K562 (cell line): ENCODE data around the gene LCN1. TPM values are rescaled to one million over a fixed set of nuclear protein-coding genes. Genes with fewer than 3 reads are reported as not detected.
A peak's percentile ranks its signal among the peaks of the same experiment; 100 is the strongest.

Experiments
- ATAC-seq: fragments of 200-7000 bp; cut with Tn5 transposase; 3 replicates; pipeline ENCODE4 v1.9.1; 2020; ENCODE audit warnings: moderate library complexity
- BruUV-seq: library from RNA; stranded (reverse); fragments of 400-500 nt; replicated peaks from 2 replicates; lab custom pipeline; 2021; lab: Mats Ljungman, UMichigan
- CTCF ChIA-PET: fragments of 300-600 bp; formaldehyde crosslinking; extraction: SDS; loops from one replicate; lab custom pipeline; 2021; ENCODE audit warnings: low intra/inter-chr PET ratio; lab: Yijun Ruan, JAX
- POLR2A ChIA-PET: fragments of 300-600, 350-650 bp; sonication (Branson Sonifier 250); formaldehyde crosslinking; extraction: SDS; loops from one replicate; lab custom pipeline; 2021; ENCODE audit warnings: antibody characterized with exemption, inconsistent platforms; lab: Yijun Ruan, JAX
- DNase-seq, 4 experiments: peaks; one replicate each; pipeline versions ENCODE4 v3.0.0 to v3.0.0-alpha.2; 2011 to 2018; ENCODE audit warnings: low spot score in 3 of 4, mixed read lengths in 3 of 4; ENCODE audit errors: extremely low read depth in 1 of 4
- FAIRE-seq: peaks from 2 replicates; lab custom pipeline; 2011; peaks lifted over from hg19 to GRCh38; lab: Jason Lieb, UNC
- H2AFZ ChIP-seq: 2 replicates; pipeline ENCODE4 v1.6.0; 2011; ENCODE audit warnings: low read depth, low read length, control low read depth, inconsistent platforms
- H3K27ac ChIP-seq: fragments of 200-600 bp; 3 replicates; pipeline ENCODE4 v1.8.0; 2011; ENCODE audit warnings: low read depth, mild to moderate bottlenecking, control low read depth, inconsistent platforms, low read length, moderate library complexity, mixed read lengths; ENCODE audit errors: extremely low read depth
- H3K27me3 ChIP-seq, 2 experiments: fragments of 300-600 bp in 1 of 2; 2 replicates in 1 of 2; 3 replicates in 1 of 2; pipeline versions ENCODE4 v1.6.0 to v1.8.0; 2011; ENCODE audit warnings: inconsistent platforms in 2 of 2, low read length in 2 of 2, mild to moderate bottlenecking in 1 of 2, mixed read lengths in 1 of 2, moderate library complexity in 1 of 2; ENCODE audit not compliant: control insufficient read depth in 2 of 2, insufficient read depth in 2 of 2
- H3K36me3 ChIP-seq: fragments of 300-600 bp; 3 replicates; pipeline ENCODE4 v1.8.0; 2011; ENCODE audit warnings: mild to moderate bottlenecking, low read length, inconsistent platforms; ENCODE audit not compliant: control insufficient read depth, insufficient read depth
- H3K4me1 ChIP-seq, 2 experiments: fragments of 200-600 bp in 1 of 2; replicated peaks in 1 of 2; 2 replicates in 1 of 2; 3 replicates in 1 of 2; pipeline versions ENCODE4 v1.5.1 to v1.8.0; 2011; ENCODE audit warnings: inconsistent platforms in 2 of 2, low read length in 2 of 2, mild to moderate bottlenecking in 1 of 2, mixed read lengths in 1 of 2, moderate library complexity in 1 of 2; ENCODE audit not compliant: control insufficient read depth in 2 of 2, insufficient read depth in 2 of 2
- H3K4me2 ChIP-seq: 2 replicates; pipeline ENCODE4 v1.6.1; 2011; ENCODE audit warnings: low read length, control low read depth, inconsistent platforms, mixed read lengths; ENCODE audit not compliant: insufficient read depth
- H3K4me3 ChIP-seq: fragments of 200-600 bp; sonication (generic), shearing (Covaris generic); 2 replicates; pipeline ENCODE4 v1.5.1; 2016; ENCODE audit warnings: control low read depth, inconsistent platforms
- H3K79me2 ChIP-seq: fragments of 200-600 bp; 3 replicates; pipeline ENCODE4 v1.8.0; 2011; ENCODE audit warnings: low read length, inconsistent platforms; ENCODE audit not compliant: control insufficient read depth, insufficient read depth
- H3K9ac ChIP-seq, 2 experiments: 2 replicates each; pipeline versions ENCODE4 v1.6.0 to v1.6.1; 2011; ENCODE audit warnings: low read depth in 2 of 2, low read length in 2 of 2, control low read depth in 1 of 2, inconsistent platforms in 1 of 2, mild to moderate bottlenecking in 1 of 2, mixed read lengths in 1 of 2; ENCODE audit not compliant: insufficient read depth in 1 of 2
- H3K9me1 ChIP-seq: one replicate; pipeline ENCODE4 v1.6.0; 2011; ENCODE audit warnings: inconsistent platforms, mild to moderate bottlenecking, low read length, moderate library complexity; ENCODE audit not compliant: control insufficient read depth, insufficient read depth
- H3K9me3 ChIP-seq: replicated peaks from 2 replicates; pipeline ENCODE4 v1.5.1; 2011; ENCODE audit warnings: low read depth, low read length, inconsistent platforms; ENCODE audit not compliant: control insufficient read depth, insufficient read depth
- H4K20me1 ChIP-seq: replicated peaks from 2 replicates; pipeline ENCODE4 v1.6.1; 2011; ENCODE audit warnings: low read length, inconsistent platforms, mixed read lengths; ENCODE audit not compliant: control insufficient read depth, insufficient read depth
- ATF7 ChIP-seq: fragments of 450-650 bp; IDR thresholded peaks from 2 replicates; pipeline ENCODE4 v1.7.1; 2014; ENCODE audit warnings: mild to moderate bottlenecking, moderate library complexity
- BHLHE40 ChIP-seq: IDR thresholded peaks from 2 replicates; pipeline ENCODE4 v1.6.1; 2011; ENCODE audit warnings: low read length, improper control_type of control experiment
- ELF4 ChIP-seq: fragments of 450-650 bp; formaldehyde crosslinking; IDR thresholded peaks from 2 replicates; pipeline ENCODE4 v1.4.0; 2022; ENCODE audit warnings: missing genetic modification characterization
- ELK1 ChIP-seq: sonication (generic); formaldehyde crosslinking; IDR thresholded peaks from 2 replicates; pipeline ENCODE4 v1.8.1; 2022; ENCODE audit warnings: missing genetic modification reagents
- EP300 ChIP-seq: IDR thresholded peaks from 2 replicates; pipeline ENCODE4 v1.6.1; 2012; ENCODE audit warnings: low read length, improper control_type of control experiment
- JUND ChIP-seq, 2 experiments: IDR thresholded peaks; 2 replicates in 1 of 2; 3 replicates in 1 of 2; pipeline ENCODE4 v1.6.1; 2011; ENCODE audit warnings: borderline replicate concordance in 2 of 2, low read depth in 2 of 2, low read length in 2 of 2, improper control_type of control experiment in 1 of 2, missing biosample characterization in 1 of 2, missing genetic modification characterization in 1 of 2, missing genetic modification reagents in 1 of 2
- NCOA1 ChIP-seq: fragments of 450-650 bp; IDR thresholded peaks from 2 replicates; pipeline ENCODE4 v1.6.1; 2016; ENCODE audit warnings: low read depth
- NR0B1 ChIP-seq: fragments of 450-650 bp; IDR thresholded peaks from one replicate; pipeline ENCODE4 v1.6.1; 2018; ENCODE audit warnings: mild to moderate bottlenecking, moderate library complexity; ENCODE audit not compliant: partially characterized antibody
- SETDB1 ChIP-seq: IDR thresholded peaks from one replicate; pipeline ENCODE4 v1.6.1; 2012; ENCODE audit warnings: low read length, control low read depth, inconsistent platforms
- SIN3B ChIP-seq: fragments of 450-650 bp; IDR thresholded peaks from 2 replicates; pipeline ENCODE4 v1.6.1; 2017; ENCODE audit warnings: low read depth, mild to moderate bottlenecking, moderate library complexity
- ZNF263 ChIP-seq: sonication (generic); formaldehyde crosslinking; IDR thresholded peaks from 2 replicates; pipeline ENCODE4 v1.8.0; 2022; ENCODE audit warnings: mild to moderate bottlenecking, missing genetic modification reagents, borderline replicate concordance
- ZNF354B ChIP-seq: fragments of 250-450 bp; sonication (Bioruptor Pico); IDR thresholded peaks from 2 replicates; pipeline ENCODE4 v1.4.0; 2020
- ZNF668 ChIP-seq: fragments of 250-450 bp; sonication (Bioruptor Pico); IDR thresholded peaks from 2 replicates; pipeline ENCODE4 v1.8.0; 2022; ENCODE audit warnings: mild to moderate bottlenecking, inconsistent platforms
- WGBS: fragments of 100-300 bp; shearing (Covaris generic); methylation state at CpG from one replicate; pipeline ENCODE4 v1.1.6; 2016; ENCODE audit warnings: low coverage, mixed read lengths; ENCODE audit not compliant: insufficient coverage; ENCODE audit errors: missing lambda C conversion rate; 5-methylcytosine and 5-hydroxymethylcytosine counted together
- in situ Hi-C: fragments of 300-500 bp; cut with MboI; formaldehyde crosslinking; loops from 4 replicates; pipeline ENCODE4 v1.15.0; 2018; ENCODE audit warnings: inconsistent platforms, mixed read lengths
- intact Hi-C: fragments of 100-400 bp; cut with micrococcal nuclease; formaldehyde crosslinking; loops from 2 replicates; pipeline ENCODE4 v1.14.2; 2022
- polyA plus RNA-seq, 8 experiments: library from polyadenylated mRNA; depleted of rRNA in 4 of 8; stranded (reverse) in 5 of 8; unstranded in 3 of 8; fragments of >200 nt; fragmentation: Nextera tagmentation in 2 of 8; fragmentation: Illumina TruSeq in 1 of 8; extraction: Ambion mirVana in 2 of 8; extraction: Trizol in 1 of 8; gene quantifications; 2 replicates each; pipeline versions ENCODE4 v1.2.1 to v1.2.3, GENCODE V29; 2011 to 2014; ENCODE audit warnings: inconsistent platforms in 1 of 8, missing spikeins in 1 of 8
- total RNA-seq, 7 experiments: library from RNA; depleted of rRNA in 6 of 7; stranded (reverse); fragments of >200 nt in 6 of 7; fragmentation: Illumina TruSeq in 2 of 7; extraction: Trizol in 2 of 7; gene quantifications; 2 replicates each; pipeline versions ENCODE4 v1.2.1 to v1.2.3, GENCODE V29; 2011 to 2021; ENCODE audit warnings: low replicate concordance in 1 of 7

The LCN1 gene
- total and polyA plus RNA-seq, 9 of the 15 experiments (the other 6 are each of a cell fraction or from before 2014, with no cell fraction given), result not detected

GRCh38 chr9:135476561-135477355 lies 44.5 kb upstream of the LCN1 start:
- ChIA-PET POLR2A (interaction anchor here (0.6 to 2.1 kb wide), 4 partner anchors 11 to 42 kb away, joined by 3 to 5 read pairs (median 4); no protein-coding TSS in a partner anchor), CTCF (no interaction called here)
- DNase-seq (no peak), ATAC-seq (no peak), FAIRE-seq (no peak)
- peaks cover 20% of the 10 kb centered on the region for H3K79me2 ChIP-seq
- BruUV-seq, result TSS peak; percentile 31
- H3K4me1 ChIP-seq, result peaks cover 26 to 57% of the 10 kb centered on the region in 2 experiments
- H4K20me1 ChIP-seq, result no peaks in the 10 kb centered on the region
- no peak overlapping the region for H2AFZ ChIP-seq
- H3K27me3 ChIP-seq, result no peaks in the 10 kb centered on the region
- TF ChIP-seq EP300, result no peak
- no peak for TF ChIP-seq SIN3B
- no peak for TF ChIP-seq BHLHE40
- TF ChIP-seq, all 486 proteins: peak for 0
- intact Hi-C loops, result loop anchor here (5.0 kb wide), 1 partner anchor 54 kb away; no protein-coding TSS in a partner anchor
- Histone ChIP-seq H3K36me3 (no peaks in the 10 kb centered on the region), H3K9me1 (no peaks in the 10 kb centered on the region), H3K4me2 (no peak overlapping the region), H3K9me3 (no peaks in the 10 kb centered on the region), H3K9ac (peak overlapping the region in 1 of 2 experiments; percentile 71; a peak in 2 of 4 replicates), H3K27ac (no peak overlapping the region), H3K4me3 (no peak overlapping the region)
- 70% methylated on average over 10 of the region's 10 CpGs for WGBS
- in situ Hi-C loops, result no loop called here

- DNase-seq (no peak), ATAC-seq (no peak), FAIRE-seq (no peak)
- no peak overlapping the region for H3K4me2 ChIP-seq
- H3K27ac ChIP-seq, result no peak overlapping the region
- CTCF ChIA-PET, result no interaction called here
- H3K9me3 ChIP-seq, result no peaks in the 10 kb centered on the region
- 92% methylated on average over 10 of the region's 10 CpGs for WGBS
- H3K9ac ChIP-seq, result 0 out of 4 replicates have a peak overlapping the region, but pooled peaks of 1 of the 2 experiments have one; percentile 50
- TSS peak; percentile 61 for BruUV-seq
- no peaks in the 10 kb centered on the region for H4K20me1 ChIP-seq
- POLR2A ChIA-PET, result no interaction called here
- intact Hi-C loops, result loop anchor here (5.0 kb wide), 1 partner anchor 56 kb away; no protein-coding TSS in a partner anchor
- H2AFZ ChIP-seq, result no peak overlapping the region
- H3K36me3 ChIP-seq, result peaks cover 1% of the 10 kb centered on the region; the same call in 1 of the 3 replicates
- H3K79me2 ChIP-seq, result peaks cover 23% of the 10 kb centered on the region
- no peak overlapping the region for H3K4me3 ChIP-seq
- H3K27me3 ChIP-seq, result no peaks in the 10 kb centered on the region
- H3K4me1 ChIP-seq, result peaks cover 16 to 50% of the 10 kb centered on the region in 2 experiments
- in situ Hi-C loops, result no loop called here
- no peaks in the 10 kb centered on the region for H3K9me1 ChIP-seq
- TF ChIP-seq ELK1 (CRISPR knock-in tag) (no peak), JUND (IDR thresholded peaks at IDR 0.05; ENCODE audit: borderline replicate concordance, low read depth, low read length) (no peak), JUND (tag; IDR thresholded peaks at IDR 0.05; ENCODE audit: borderline replicate concordance, low read depth, low read length) (no peak), ELF4 (CRISPR knock-in tag) (no peak), SETDB1 (no peak), ZNF263 (CRISPR knock-in tag) (no peak), NCOA1 (no peak), ZNF354B (CRISPR knock-in tag) (no peak), NR0B1 (no peak), ATF7 (no peak), ZNF668 (CRISPR knock-in tag) (no peak)
These were observed 43.0 kb upstream of the LCN1 start for GRCh38 chr9:135478191-135478590.
